ENCODE data around the gene EEF1A1. TPM values are rescaled to one million over a fixed set of nuclear protein-coding genes. Genes with fewer than 3 reads are reported as not detected.

Gene EEF1A1
- total RNA-seq, 1 experiment from 2014 or later, result 12,560 TPM

DNA sequence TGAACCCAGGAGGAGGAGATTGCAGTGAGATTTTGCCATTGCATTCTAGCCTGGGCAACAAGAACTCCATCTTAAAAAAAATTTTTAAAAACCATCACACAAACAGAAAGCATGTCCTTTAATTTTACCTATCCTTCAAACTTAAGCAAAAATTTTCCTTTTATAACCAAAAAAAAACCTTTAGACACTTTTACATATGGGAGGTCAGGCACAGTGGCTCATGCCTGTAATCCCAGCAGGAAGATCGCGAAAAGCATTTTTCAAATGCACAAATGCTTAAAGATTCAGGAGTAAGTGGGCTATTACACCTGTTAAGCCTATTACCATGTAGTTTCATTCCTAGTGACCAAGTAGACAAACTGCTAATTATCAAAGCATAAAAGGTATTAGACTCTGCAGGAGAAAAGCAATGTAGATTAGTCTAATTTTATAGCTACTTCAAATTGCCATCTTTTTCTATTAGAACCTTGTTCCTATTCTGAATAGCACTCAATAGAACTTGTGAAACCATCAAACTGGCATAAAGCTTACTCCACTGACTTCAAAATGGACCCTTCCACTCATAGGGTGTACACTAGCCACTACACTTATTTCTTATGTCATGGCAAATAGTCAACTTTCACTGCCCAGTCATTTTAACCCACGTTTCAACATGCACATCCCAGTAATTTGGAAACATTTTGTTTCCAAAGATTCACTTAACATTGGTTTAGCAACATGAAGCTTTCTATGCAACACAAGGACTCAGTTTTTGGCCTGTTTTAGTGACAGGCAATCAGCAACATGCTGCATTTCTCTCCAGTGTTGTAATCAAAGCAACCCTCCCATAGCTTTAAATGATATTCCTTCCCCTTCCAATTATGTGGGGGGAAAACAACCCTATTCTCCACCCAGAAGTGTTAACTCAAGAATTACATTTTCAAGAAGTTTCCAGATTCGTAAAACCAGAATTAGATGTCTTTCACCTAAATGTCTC lies 4.0 kb downstream of the EEF1A1 start:
- RAD21 ChIA-PET (ENCODE audit: low non-redundant PET in 1 of 2, low total read pairs in 2 of 2, uncharacterized antibody in 2 of 2, unreplicated experiment in 2 of 2), result interaction anchor here in 1 of 2 experiments (0.8 kb wide), 1 partner anchor 68 kb away, joined by 5 read pairs; no protein-coding TSS in a partner anchor
- peaks cover 19% of the 10 kb centered on the region; the same call in 1 of the 2 replicates for H4K20me1 ChIP-seq (ENCODE audit: insufficient read depth)
- intact Hi-C loops (cut with micrococcal nuclease), result no loop called here
- peaks cover 6 to 48% of the 10 kb centered on the region in 2 experiments; a peak in 3 of 4 replicates for H3K4me1 ChIP-seq (ENCODE audit: control insufficient read depth in 1 of 2, insufficient read depth in 2 of 2, low read length in 2 of 2)
- no peak for DNase-seq (ENCODE audit: low read depth, low spot score)
- H3K9me2 ChIP-seq (ENCODE audit: insufficient read depth), result no peaks in the 10 kb centered on the region
- POLR2A ChIA-PET, result interaction anchor here (0.7 to 5.2 kb wide), 8 partner anchors 8 to 135 kb away, joined by 3 to 32 read pairs (median 6); partner anchors contain the start of gene SLC17A5
- no peak for ATAC-seq
- CTCF ChIA-PET, result no interaction called here
- peak overlapping the region; percentile 27 for H3K9ac ChIP-seq (ENCODE audit: low read length)
- H3K4me3 ChIP-seq (replicated peaks in 1 of 2; ENCODE audit: low read depth in 1 of 2, low read length in 2 of 2), result no peak overlapping the region
- H3K9me3 ChIP-seq (ENCODE audit: control insufficient read depth in 1 of 2, insufficient read depth in 1 of 2, low read depth in 1 of 2, low read length in 2 of 2), result no peaks in the 10 kb centered on the region
- H2AFZ ChIP-seq (ENCODE audit: low read depth, low read length, poor library complexity, severe bottlenecking), result no peak overlapping the region
- no peak for TF ChIP-seq FOSL1 (IDR thresholded peaks at IDR 0.05; ENCODE audit: low read depth)
- TF ChIP-seq EZH2phosphoT487 (IDR thresholded peaks at IDR 0.05; ENCODE audit: borderline replicate concordance), result no peak
- no peak for TF ChIP-seq ZFX (IDR thresholded peaks at IDR 0.05)
- TF ChIP-seq SRF (IDR thresholded peaks at IDR 0.05; ENCODE audit: low read depth), result no peak
- TF ChIP-seq TCF7L2 (IDR thresholded peaks at IDR 0.05; ENCODE audit: borderline replicate concordance, extremely low read depth, insufficient read depth, insufficient read length), result no peak
- TF ChIP-seq POLR2AphosphoS5 (IDR thresholded peaks at IDR 0.05; ENCODE audit: low read depth, low read length), result peak; percentile 73
- TF ChIP-seq, protein P1, sequence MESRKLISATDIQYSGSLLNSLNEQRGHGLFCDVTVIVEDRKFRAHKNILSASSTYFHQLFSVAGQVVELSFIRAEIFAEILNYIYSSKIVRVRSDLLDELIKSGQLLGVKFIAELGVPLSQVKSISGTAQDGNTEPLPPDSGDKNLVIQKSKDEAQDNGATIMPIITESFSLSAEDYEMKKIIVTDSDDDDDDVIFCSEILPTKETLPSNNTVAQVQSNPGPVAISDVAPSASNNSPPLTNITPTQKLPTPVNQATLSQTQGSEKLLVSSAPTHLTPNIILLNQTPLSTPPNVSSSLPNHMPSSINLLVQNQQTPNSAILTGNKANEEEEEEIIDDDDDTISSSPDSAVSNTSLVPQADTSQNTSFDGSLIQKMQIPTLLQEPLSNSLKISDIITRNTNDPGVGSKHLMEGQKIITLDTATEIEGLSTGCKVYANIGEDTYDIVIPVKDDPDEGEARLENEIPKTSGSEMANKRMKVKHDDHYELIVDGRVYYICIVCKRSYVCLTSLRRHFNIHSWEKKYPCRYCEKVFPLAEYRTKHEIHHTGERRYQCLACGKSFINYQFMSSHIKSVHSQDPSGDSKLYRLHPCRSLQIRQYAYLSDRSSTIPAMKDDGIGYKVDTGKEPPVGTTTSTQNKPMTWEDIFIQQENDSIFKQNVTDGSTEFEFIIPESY (IDR thresholded peaks at IDR 0.05; ENCODE audit: extremely low read depth, insufficient replicate concordance, low read length), result no peak
- TF ChIP-seq ELF1 (IDR thresholded peaks at IDR 0.05; ENCODE audit: borderline replicate concordance, low read depth), result no peak
- TF ChIP-seq, protein P2, sequence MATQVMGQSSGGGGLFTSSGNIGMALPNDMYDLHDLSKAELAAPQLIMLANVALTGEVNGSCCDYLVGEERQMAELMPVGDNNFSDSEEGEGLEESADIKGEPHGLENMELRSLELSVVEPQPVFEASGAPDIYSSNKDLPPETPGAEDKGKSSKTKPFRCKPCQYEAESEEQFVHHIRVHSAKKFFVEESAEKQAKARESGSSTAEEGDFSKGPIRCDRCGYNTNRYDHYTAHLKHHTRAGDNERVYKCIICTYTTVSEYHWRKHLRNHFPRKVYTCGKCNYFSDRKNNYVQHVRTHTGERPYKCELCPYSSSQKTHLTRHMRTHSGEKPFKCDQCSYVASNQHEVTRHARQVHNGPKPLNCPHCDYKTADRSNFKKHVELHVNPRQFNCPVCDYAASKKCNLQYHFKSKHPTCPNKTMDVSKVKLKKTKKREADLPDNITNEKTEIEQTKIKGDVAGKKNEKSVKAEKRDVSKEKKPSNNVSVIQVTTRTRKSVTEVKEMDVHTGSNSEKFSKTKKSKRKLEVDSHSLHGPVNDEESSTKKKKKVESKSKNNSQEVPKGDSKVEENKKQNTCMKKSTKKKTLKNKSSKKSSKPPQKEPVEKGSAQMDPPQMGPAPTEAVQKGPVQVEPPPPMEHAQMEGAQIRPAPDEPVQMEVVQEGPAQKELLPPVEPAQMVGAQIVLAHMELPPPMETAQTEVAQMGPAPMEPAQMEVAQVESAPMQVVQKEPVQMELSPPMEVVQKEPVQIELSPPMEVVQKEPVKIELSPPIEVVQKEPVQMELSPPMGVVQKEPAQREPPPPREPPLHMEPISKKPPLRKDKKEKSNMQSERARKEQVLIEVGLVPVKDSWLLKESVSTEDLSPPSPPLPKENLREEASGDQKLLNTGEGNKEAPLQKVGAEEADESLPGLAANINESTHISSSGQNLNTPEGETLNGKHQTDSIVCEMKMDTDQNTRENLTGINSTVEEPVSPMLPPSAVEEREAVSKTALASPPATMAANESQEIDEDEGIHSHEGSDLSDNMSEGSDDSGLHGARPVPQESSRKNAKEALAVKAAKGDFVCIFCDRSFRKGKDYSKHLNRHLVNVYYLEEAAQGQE (IDR thresholded peaks at IDR 0.05; ENCODE audit: low read depth), result no peak
- no peak for TF ChIP-seq SIN3A (IDR thresholded peaks at IDR 0.05; ENCODE audit: low read depth)
- peak; percentile 19 for TF ChIP-seq POLR2A (IDR thresholded peaks at IDR 0.05; ENCODE audit: borderline replicate concordance, extremely low read depth, insufficient read depth, insufficient read length)
- no peak for TF ChIP-seq EZH2 (IDR thresholded peaks at IDR 0.05)
- no peak for TF ChIP-seq ZNF274 (IDR thresholded peaks at IDR 0.05; ENCODE audit: low read depth, low read length)
- TF ChIP-seq EGR1 (IDR thresholded peaks at IDR 0.05; ENCODE audit: low read depth), result no peak
- TF ChIP-seq, protein P3, sequence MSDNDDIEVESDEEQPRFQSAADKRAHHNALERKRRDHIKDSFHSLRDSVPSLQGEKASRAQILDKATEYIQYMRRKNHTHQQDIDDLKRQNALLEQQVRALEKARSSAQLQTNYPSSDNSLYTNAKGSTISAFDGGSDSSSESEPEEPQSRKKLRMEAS (IDR thresholded peaks at IDR 0.05), result no peak
- TF ChIP-seq CEBPB (IDR thresholded peaks at IDR 0.05; ENCODE audit: low read depth), result no peak
- peaks cover 16 to 40% of the 10 kb centered on the region in 2 experiments for H3K36me3 ChIP-seq (ENCODE audit: control insufficient read depth in 1 of 2, insufficient read depth in 2 of 2, low read length in 2 of 2)
- H3K4me2 ChIP-seq (ENCODE audit: low read length), result peak overlapping the region; percentile 18; the same call in 1 of the 2 replicates
- H3K27me3 ChIP-seq (ENCODE audit: insufficient read depth, low read length), result no peaks in the 10 kb centered on the region
- peaks cover 35% of the 10 kb centered on the region for H3K79me2 ChIP-seq (ENCODE audit: insufficient read depth, low read length)
- no TSS peak for BruUV-seq (replicated peaks)
- H3K27ac ChIP-seq (ENCODE audit: low read depth, low read length), result peak overlapping the region; percentile 50
